Lower leg skin (tissue), 4 donors: Measurements from ENCODE around the gene NAPSA. TPM values are rescaled to one million over a fixed set of nuclear protein-coding genes. Genes with fewer than 3 reads are reported as not detected.
A peak's percentile ranks its signal among the peaks of the same experiment; 100 is the strongest.

Source experiments
- DNase-seq, 2 donors: peaks; one replicate each; pipeline ENCODE4 v3.0.0-alpha.2; 2019; ENCODE audit warnings: low spot score in 2 of 2
- H3K4me3 ChIP-seq: fragments of 200-600 bp; sonication (generic); 2 replicates; pipeline ENCODE4 v1.5.1; 2017; ENCODE audit warnings: mild to moderate bottlenecking, low read depth; ENCODE audit not compliant: poor library complexity, severe bottlenecking
- CTCF ChIP-seq, 3 donors: fragments of 450-650 bp; IDR thresholded peaks; one replicate each; pipeline ENCODE4 v1.5.1; 2016; ENCODE audit warnings: antibody characterized with exemption in 3 of 3, mild to moderate bottlenecking in 3 of 3, moderate library complexity in 2 of 3
- POLR2A ChIP-seq, 2 donors: fragments of 450-650 bp; IDR thresholded peaks; one replicate each; pipeline ENCODE4 v1.6.1; 2016 to 2017; ENCODE audit warnings: antibody characterized with exemption in 2 of 2, mild to moderate bottlenecking in 1 of 2, moderate library complexity in 1 of 2
- WGBS, 2 donors: methylation state at CpG; one replicate each; pipeline ENCODE4 v1.1.5; 2018; 5-methylcytosine and 5-hydroxymethylcytosine counted together
- intact Hi-C: fragments of 100-400 bp; cut with DNase I; formaldehyde crosslinking; loops from one replicate; pipeline ENCODE4 v1.15.0; 2023; ENCODE audit warnings: low total_unique reads
- total RNA-seq, 4 donors: library from RNA; depleted of rRNA; stranded (reverse); fragments of >200 nt; gene quantifications; one replicate each; pipeline ENCODE4 v1.1.0, GENCODE V29; 2016

Gene NAPSA
- total RNA-seq, 4 donors from 2014 or later, result 0.51 to 5.9 (median 2.6) TPM

- intact Hi-C loops, result no loop called here
- no peak overlapping the region for H3K4me3 ChIP-seq
- TF ChIP-seq CTCF (IDR thresholded peaks at IDR 0.05) (no peak), POLR2A (IDR thresholded peaks at IDR 0.05) (no peak)
- DNase-seq, result no peak
- WGBS, 2 donors, result 92 to 97% methylated on average over 5 to 10 of the region's 10 CpGs
Measured at GRCh38 chr19:50378863-50379236, 13.4 kb upstream of the NAPSA start.

DNA sequence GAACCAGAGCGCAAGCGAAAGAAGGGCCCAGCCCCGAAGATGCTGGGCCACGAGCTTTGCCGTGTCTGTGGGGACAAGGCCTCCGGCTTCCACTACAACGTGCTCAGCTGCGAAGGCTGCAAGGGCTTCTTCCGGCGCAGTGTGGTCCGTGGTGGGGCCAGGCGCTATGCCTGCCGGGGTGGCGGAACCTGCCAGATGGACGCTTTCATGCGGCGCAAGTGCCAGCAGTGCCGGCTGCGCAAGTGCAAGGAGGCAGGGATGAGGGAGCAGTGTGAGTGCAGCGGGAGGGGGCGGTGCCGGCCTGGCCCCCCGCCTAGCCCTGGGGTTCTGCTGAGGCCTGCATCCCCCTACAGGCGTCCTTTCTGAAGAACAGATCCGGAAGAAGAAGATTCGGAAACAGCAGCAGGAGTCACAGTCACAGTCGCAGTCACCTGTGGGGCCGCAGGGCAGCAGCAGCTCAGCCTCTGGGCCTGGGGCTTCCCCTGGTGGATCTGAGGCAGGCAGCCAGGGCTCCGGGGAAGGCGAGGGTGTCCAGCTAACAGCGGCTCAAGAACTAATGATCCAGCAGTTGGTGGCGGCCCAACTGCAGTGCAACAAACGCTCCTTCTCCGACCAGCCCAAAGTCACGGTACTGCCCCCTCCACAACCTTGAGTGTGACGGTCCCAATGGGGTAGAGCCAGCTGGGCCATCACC lies 12.9 kb upstream of the NAPSA start:
- WGBS, 2 donors, result 90% methylated on average over 32 to 34 of the region's 36 CpGs
- H3K4me3 ChIP-seq, result no peak overlapping the region
- intact Hi-C loops, result no loop called here
- no peak for DNase-seq
- TF ChIP-seq POLR2A (IDR thresholded peaks at IDR 0.05), result no peak
- no peak for TF ChIP-seq CTCF (IDR thresholded peaks at IDR 0.05)

- no peak overlapping the region for H3K4me3 ChIP-seq
- 73 to 83% methylated on average over 9 of the region's 9 CpGs for WGBS, 2 donors
- no peak for DNase-seq
- no peak for TF ChIP-seq CTCF (IDR thresholded peaks at IDR 0.05)
- no peak for TF ChIP-seq POLR2A (IDR thresholded peaks at IDR 0.05)
- intact Hi-C loops, result no loop called here
Measured at GRCh38 chr19:50377517-50377916, 12.1 kb upstream of the NAPSA start.

GRCh38 chr19:50377051-50377461 lies 11.6 kb upstream of the NAPSA start:
- no peak for DNase-seq
- 46% methylated on average over 7 of the region's 7 CpGs for WGBS, 2 donors
- TF ChIP-seq CTCF (IDR thresholded peaks at IDR 0.05) (no peak), POLR2A (IDR thresholded peaks at IDR 0.05) (no peak)
- intact Hi-C loops, result no loop called here
- H3K4me3 ChIP-seq, result no peak overlapping the region

GRCh38 chr19:50376166-50377050 lies 11.0 kb upstream of the NAPSA start, which contains the start of gene NR1H2:
NR1H2 (plus strand) TSS chr19:50376457; CDS start chr19:50377606, 1,149 bp downstream.
- WGBS, 2 donors, result 1% methylated on average over 50 to 64 of the region's 67 CpGs
- peak; percentile 96 to 99 for DNase-seq
- intact Hi-C loops, result no loop called here
- peak within 1 kb of the TSS; percentile 90 for H3K4me3 ChIP-seq
- peak in 1 of 2 donors; percentile 49 for TF ChIP-seq POLR2A (IDR thresholded peaks at IDR 0.05)
- TF ChIP-seq CTCF (IDR thresholded peaks at IDR 0.05), result no peak
